Islet of Langerhans (tissue), 1 donor: Measurements from ENCODE around the gene WRAP73.
"Not testable (repeated sequence)": the region's sequence is repeated elsewhere in the genome, so short reads cannot be mapped to it uniquely, and the experiment has no call there.

Source experiments
- FAIRE-seq: peaks from one replicate; lab custom pipeline; 2011; peaks lifted over from hg19 to GRCh38; lab: Jason Lieb, UNC

WRAP73 gene

GRCh38 chr1:3596663-3597598 is 53.0 kb downstream of the WRAP73 start:
- no peak for FAIRE-seq

DNA sequence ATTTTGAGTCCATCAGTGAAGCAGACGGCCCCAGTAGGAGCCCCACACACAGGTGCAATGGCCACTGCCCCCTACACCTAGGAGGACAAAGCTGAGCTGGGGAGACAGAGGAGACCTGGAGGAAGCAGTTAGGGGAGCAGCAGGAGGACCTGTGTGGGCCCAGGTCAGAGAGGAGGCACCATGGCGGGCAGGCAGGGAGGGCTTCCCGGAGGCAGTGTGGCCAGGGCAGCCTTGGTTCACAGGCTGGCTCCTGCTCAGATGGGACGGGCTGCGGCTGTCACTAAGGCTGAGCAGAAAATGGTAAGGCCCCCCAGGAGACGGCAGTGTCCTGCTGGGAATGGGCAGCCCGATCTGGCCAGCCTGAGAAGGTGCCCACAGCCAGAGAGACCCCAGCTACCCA is 54.0 kb downstream of the WRAP73 start:
- no peak for FAIRE-seq

DNA sequence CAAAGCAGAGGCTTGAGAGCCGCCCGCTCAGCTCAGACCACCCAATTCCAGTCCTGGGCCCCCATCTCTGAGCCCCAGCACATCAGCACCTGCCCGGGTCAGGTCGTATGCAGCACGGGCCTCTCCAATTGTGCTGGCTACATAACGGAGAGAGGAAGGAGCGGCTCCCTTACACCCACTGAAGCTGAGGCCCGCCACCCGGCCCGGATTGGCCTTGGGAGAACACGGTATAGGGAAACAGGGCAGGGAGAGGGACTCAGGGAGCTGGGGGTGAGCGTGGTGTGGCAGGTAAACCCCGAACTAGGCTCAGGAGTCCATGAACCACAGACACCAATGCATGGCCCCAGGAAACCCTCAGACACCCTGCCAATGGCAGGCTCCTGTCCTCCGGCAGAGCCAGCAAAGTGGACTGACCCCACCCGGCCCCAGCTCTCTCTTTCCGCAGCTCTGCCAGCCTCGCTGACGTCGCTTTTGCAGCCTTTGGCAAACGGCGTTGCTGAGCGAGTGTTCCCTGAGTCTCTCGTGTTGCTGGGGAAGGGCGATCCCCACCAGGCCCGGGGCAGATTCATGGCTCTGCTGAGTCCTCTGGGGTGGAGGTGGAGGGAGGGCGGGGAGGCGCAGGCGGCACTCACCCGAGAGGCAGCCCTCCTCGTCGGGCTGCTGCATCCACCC is 55.1 kb downstream of the WRAP73 start:
- FAIRE-seq: no peak

GRCh38 chr1:3593745-3594144 is 56.2 kb downstream of the WRAP73 start:
- FAIRE-seq: no peak

- FAIRE-seq: no peak
These were observed 56.6 kb downstream of the WRAP73 start for GRCh38 chr1:3593334-3593733.

GRCh38 chr1:3590951-3591865 is 58.7 kb downstream of the WRAP73 start:
- FAIRE-seq: no peak

DNA sequence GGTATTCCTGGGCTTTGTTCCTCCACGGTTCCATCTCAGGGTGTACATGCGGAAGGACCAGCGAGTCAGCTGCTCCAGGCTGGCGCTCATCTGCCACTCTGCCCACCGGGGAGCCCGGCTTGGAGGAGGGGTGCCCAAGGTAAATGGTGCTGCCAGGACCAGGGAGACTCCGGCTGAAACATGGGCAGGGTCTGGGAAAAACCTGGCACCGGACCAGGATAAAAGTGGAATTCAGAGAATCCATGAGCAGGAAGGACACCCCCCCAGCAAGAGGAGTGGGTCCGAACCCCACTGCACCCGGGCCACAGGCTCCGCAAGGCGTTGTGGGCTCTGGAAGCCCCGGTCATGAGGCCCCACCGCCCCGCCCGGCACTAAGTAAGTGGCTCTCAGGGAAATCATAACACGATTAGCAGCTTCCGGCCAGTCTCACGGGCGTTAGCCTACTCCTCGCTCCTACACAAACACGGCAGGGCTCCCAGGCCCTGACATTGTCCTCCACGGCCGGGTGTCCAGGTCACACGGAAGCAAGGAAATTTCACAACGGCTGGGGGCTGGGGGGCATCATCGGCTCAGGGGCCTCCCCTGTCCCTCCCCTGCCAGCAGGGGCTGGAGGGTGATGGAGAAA is 59.7 kb downstream of the WRAP73 start:
- no peak for FAIRE-seq

GRCh38 chr1:3588395-3588794 is 61.5 kb downstream of the WRAP73 start:
- FAIRE-seq: no peak

- no peak for FAIRE-seq
These were observed 62.7 kb downstream of the WRAP73 start for GRCh38 chr1:3586986-3587759.

GRCh38 chr1:3585940-3586568 is 63.8 kb downstream of the WRAP73 start:
- no peak for FAIRE-seq

- FAIRE-seq: not testable (repeated sequence)
These were observed 64.5 kb downstream of the WRAP73 start for GRCh38 chr1:3585353-3585868.

- FAIRE-seq: no peak
These were observed 65.0 kb downstream of the WRAP73 start for GRCh38 chr1:3584915-3585314.

- FAIRE-seq: not testable (repeated sequence)
These were observed 66.2 kb downstream of the WRAP73 start for GRCh38 chr1:3583751-3584150.

DNA sequence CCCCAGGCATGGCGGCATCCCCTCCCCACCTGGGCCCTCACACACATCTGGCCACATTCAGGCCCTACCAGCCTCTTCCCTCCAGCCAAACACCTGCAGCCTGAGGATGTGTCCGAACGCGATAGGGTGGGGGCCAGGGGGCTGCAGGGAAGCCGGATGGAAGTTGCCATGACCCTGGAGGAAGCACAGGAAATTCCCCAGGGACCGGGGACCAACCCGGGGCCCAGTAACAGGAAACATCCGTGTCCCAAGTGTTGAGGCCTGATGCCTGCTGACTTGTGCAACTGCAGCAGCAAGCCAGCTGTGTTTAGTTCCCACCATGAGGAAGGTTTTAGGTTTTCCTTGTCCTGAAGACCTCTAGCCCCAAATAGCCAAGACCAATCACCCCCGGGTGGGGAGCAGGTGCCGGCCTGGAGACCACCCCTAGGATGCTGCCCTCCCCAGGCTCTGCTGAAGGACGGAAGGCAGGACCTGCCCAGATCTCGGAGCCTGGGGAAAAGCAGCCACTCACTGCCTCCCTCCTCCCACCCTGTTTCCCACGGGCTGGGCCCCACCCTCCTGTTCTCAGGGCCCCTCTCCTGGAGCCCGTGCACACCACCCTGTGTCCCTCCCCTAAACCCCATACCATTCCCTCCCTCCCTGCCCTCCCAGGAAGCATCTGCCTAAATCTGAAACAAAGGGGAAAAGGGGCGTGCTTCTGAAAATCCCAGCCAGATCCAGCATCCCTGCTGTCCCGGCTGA is 68.4 kb downstream of the WRAP73 start:
- FAIRE-seq: no peak
